ENCODE data around the gene ADD3. TPM values are rescaled to one million over a fixed set of nuclear protein-coding genes. Genes with fewer than 3 reads are reported as not detected.

ADD3 gene
- total and polyA plus RNA-seq, 4 experiments from 2014 or later, result 365 to 613 (median 449) TPM

DNA sequence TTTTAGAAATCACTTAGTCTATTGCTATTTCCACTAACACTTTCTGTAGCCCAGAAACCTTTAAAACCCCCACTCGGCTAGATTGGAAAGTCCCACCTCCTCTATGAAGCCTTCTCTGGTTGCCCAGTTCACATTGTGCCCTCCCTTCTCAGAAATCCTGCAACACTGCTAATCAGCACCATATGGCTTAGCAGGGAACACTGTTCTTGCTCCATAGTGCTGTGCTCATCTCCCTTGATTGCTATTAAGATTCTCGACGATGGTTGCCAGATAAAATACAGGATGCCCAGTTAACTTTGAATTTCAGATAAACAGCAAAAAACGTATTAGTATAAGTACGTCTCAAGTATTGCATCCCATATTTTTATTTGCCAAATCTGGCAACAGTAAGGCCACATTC lies 44.3 kb upstream of the ADD3 start:
- CTCF ChIA-PET (ENCODE audit: partially characterized antibody), result interaction anchor here (1.0 kb wide), 1 partner anchor 79 kb away, joined by 3 read pairs; no protein-coding TSS in a partner anchor
- no peaks in the 10 kb centered on the region for H3K27me3 Mint-ChIP-seq
- no peaks in the 10 kb centered on the region for H3K4me1 ChIP-seq (ENCODE audit: insufficient read depth, low read length)
- no peaks in the 10 kb centered on the region for H3K27me3 ChIP-seq (ENCODE audit: insufficient read depth, low read length)
- no peak for DNase-seq
- peaks cover 0 to 2% (median under 1%) of the 10 kb centered on the region in 4 donors for H3K4me1 Mint-ChIP-seq
- H3K36me3 Mint-ChIP-seq, result no peaks in the 10 kb centered on the region
- POLR2A ChIA-PET (ENCODE audit: partially characterized antibody), result interaction anchor here (1.3 kb wide), 1 partner anchor 45 kb away, joined by 3 read pairs; no protein-coding TSS in a partner anchor
- H3K4me3 ChIP-seq (ENCODE audit: low read length in 2 of 2), result no peak overlapping the region
- no peak overlapping the region for H3K27ac ChIP-seq (ENCODE audit: low read depth, low read length)
- no peaks in the 10 kb centered on the region for H3K36me3 ChIP-seq (ENCODE audit: insufficient read depth, low read length)
- H3K4me3 Mint-ChIP-seq, result no peak overlapping the region
- H3K9me3 ChIP-seq (ENCODE audit: control insufficient read depth in 1 of 2, low read length in 2 of 2), result no peaks in the 10 kb centered on the region
- H3K27ac Mint-ChIP-seq, result no peak overlapping the region
- intact Hi-C loops (cut with micrococcal nuclease), result no loop called here
- H3K9me3 Mint-ChIP-seq, result no peaks in the 10 kb centered on the region

DNA sequence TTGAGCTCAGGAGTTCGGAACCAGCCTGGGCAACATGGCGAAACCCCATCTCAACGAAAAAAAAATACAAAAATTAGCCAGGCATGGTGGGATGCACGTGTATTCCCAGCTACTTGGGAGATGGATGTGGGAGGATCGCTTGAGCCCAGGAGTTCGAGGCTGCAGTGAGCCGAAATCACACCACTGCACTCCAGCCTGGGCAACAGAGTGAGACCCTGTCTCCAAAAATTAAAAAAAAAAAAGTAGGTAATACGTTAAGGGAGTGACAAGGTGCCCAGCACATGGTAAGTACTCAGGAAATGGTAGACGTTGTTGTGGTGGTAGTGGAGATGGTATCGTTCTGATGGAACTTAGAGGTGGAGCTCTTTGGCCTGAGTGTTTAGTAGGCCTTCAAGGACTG lies 43.5 kb upstream of the ADD3 start:
- DNase-seq, result no peak
- Mint-ChIP-seq H3K27ac (peak overlapping the region in 1 of 7 donors; percentile 63), H3K9me3 (no peaks in the 10 kb centered on the region), H3K4me1 (peaks cover 0 to 2% (median under 1%) of the 10 kb centered on the region in 4 donors), H3K4me3 (no peak overlapping the region), H3K36me3 (no peaks in the 10 kb centered on the region), H3K27me3 (peaks cover 0 to 3% of the 10 kb centered on the region in 2 donors)
- Histone ChIP-seq H3K27ac (ENCODE audit: low read depth, low read length) (no peak overlapping the region), H3K27me3 (ENCODE audit: insufficient read depth, low read length) (no peaks in the 10 kb centered on the region), H3K4me3 (ENCODE audit: low read length in 2 of 2) (no peak overlapping the region), H3K9me3 (ENCODE audit: control insufficient read depth in 1 of 2, low read length in 2 of 2) (no peaks in the 10 kb centered on the region), H3K36me3 (ENCODE audit: insufficient read depth, low read length) (no peaks in the 10 kb centered on the region), H3K4me1 (ENCODE audit: insufficient read depth, low read length) (no peaks in the 10 kb centered on the region)
- POLR2A ChIA-PET (ENCODE audit: partially characterized antibody), result interaction anchor here (0.6 kb wide), 1 partner anchor 55 kb away, joined by 3 read pairs; no protein-coding TSS in a partner anchor
- intact Hi-C loops (cut with micrococcal nuclease), result no loop called here
- CTCF ChIA-PET (ENCODE audit: partially characterized antibody), result interaction anchor here (0.8 to 1.2 kb wide), 4 partner anchors 9 to 80 kb away, joined by 3 to 5 read pairs (median 4); no protein-coding TSS in a partner anchor

DNA sequence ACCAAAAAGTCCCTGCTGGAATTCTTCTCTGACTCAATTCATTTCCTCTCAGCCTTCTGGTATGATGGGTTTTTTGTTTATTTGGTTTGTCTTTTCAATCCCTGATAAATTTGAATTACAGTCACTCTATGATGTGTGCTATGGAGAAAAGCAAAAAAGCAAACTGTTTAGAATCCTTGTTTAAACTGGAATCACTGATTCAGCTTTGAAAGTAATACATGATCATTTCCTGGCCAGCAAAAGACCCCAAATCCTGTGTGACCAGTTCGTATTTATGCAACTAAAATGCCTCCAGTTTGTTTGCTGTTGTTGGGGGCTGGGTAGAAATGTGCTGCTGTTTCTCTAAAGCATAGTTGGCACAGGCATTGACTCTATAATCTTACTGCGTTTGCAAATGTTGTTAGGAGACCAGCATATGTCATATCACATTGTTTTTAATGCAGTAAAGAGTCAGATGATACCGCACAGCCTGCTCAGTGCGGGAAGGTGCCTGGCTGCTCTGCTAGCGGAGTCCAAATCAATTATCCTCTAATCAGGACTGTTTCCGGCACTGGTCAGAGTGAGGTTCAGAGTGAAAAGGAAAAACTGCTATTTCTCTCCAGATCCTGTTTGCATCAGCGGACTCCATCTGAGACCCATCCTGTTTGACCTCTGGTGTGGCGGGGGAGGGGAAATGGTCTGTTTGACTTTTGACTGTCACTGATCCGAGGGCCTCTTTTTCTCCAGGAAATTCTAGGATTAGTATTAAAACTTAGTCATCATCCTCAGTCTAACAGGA lies 40.6 kb upstream of the ADD3 start:
- Mint-ChIP-seq H3K4me1 (peaks cover 0 to 2% (median under 1%) of the 10 kb centered on the region in 4 donors), H3K36me3 (no peaks in the 10 kb centered on the region), H3K4me3 (no peak overlapping the region), H3K27ac (no peak overlapping the region), H3K27me3 (peaks cover 0 to 6% of the 10 kb centered on the region in 2 donors), H3K9me3 (no peaks in the 10 kb centered on the region)
- ChIA-PET CTCF (ENCODE audit: partially characterized antibody) (interaction anchor here (1.1 to 2.1 kb wide), 4 partner anchors 9 to 83 kb away, joined by 3 to 13 read pairs (median 6); no protein-coding TSS in a partner anchor), POLR2A (ENCODE audit: partially characterized antibody) (no interaction called here)
- Histone ChIP-seq H3K4me3 (ENCODE audit: low read length in 2 of 2) (no peak overlapping the region), H3K27me3 (ENCODE audit: insufficient read depth, low read length) (no peaks in the 10 kb centered on the region), H3K4me1 (ENCODE audit: insufficient read depth, low read length) (no peaks in the 10 kb centered on the region), H3K27ac (ENCODE audit: low read depth, low read length) (no peak overlapping the region), H3K36me3 (ENCODE audit: insufficient read depth, low read length) (no peaks in the 10 kb centered on the region), H3K9me3 (ENCODE audit: control insufficient read depth in 1 of 2, low read length in 2 of 2) (no peaks in the 10 kb centered on the region)
- no peak for DNase-seq
- intact Hi-C loops (cut with micrococcal nuclease), result no loop called here

- Histone ChIP-seq H3K27me3 (ENCODE audit: insufficient read depth, low read length) (no peaks in the 10 kb centered on the region), H3K4me3 (ENCODE audit: low read length in 2 of 2) (no peak overlapping the region), H3K36me3 (ENCODE audit: insufficient read depth, low read length) (no peaks in the 10 kb centered on the region), H3K4me1 (ENCODE audit: insufficient read depth, low read length) (no peaks in the 10 kb centered on the region), H3K9me3 (ENCODE audit: control insufficient read depth in 1 of 2, low read length in 2 of 2) (no peaks in the 10 kb centered on the region), H3K27ac (ENCODE audit: low read depth, low read length) (no peak overlapping the region)
- no peak for DNase-seq
- Mint-ChIP-seq H3K27me3 (peaks cover 0 to 6% of the 10 kb centered on the region in 2 donors), H3K9me3 (no peaks in the 10 kb centered on the region), H3K27ac (no peak overlapping the region), H3K36me3 (no peaks in the 10 kb centered on the region), H3K4me3 (no peak overlapping the region), H3K4me1 (peaks cover 0 to 2% (median under 1%) of the 10 kb centered on the region in 4 donors)
- CTCF ChIA-PET (ENCODE audit: partially characterized antibody), result interaction anchor here (0.9 to 2.1 kb wide), 5 partner anchors 9 to 84 kb away, joined by 3 to 13 read pairs (median 5); no protein-coding TSS in a partner anchor
- POLR2A ChIA-PET (ENCODE audit: partially characterized antibody), result no interaction called here
- intact Hi-C loops (cut with micrococcal nuclease), result no loop called here
These were observed 40.1 kb upstream of the ADD3 start for GRCh38 chr10:109967739-109968088.

GRCh38 chr10:109968953-109969759 lies 38.6 kb upstream of the ADD3 start:
- no peaks in the 10 kb centered on the region for H3K4me1 ChIP-seq (ENCODE audit: insufficient read depth, low read length)
- Mint-ChIP-seq H3K27me3 (peaks cover 0 to 6% of the 10 kb centered on the region in 2 donors), H3K4me1 (peaks cover 0 to 2% (median under 1%) of the 10 kb centered on the region in 4 donors), H3K9me3 (no peaks in the 10 kb centered on the region), H3K36me3 (no peaks in the 10 kb centered on the region), H3K4me3 (no peak overlapping the region), H3K27ac (no peak overlapping the region)
- ChIA-PET CTCF (ENCODE audit: partially characterized antibody) (interaction anchor here (1.2 to 2.1 kb wide), 4 partner anchors 8 to 85 kb away, joined by 3 to 13 read pairs (median 6); no protein-coding TSS in a partner anchor), POLR2A (ENCODE audit: partially characterized antibody) (no interaction called here)
- no peaks in the 10 kb centered on the region for H3K36me3 ChIP-seq (ENCODE audit: insufficient read depth, low read length)
- H3K9me3 ChIP-seq (ENCODE audit: control insufficient read depth in 1 of 2, low read length in 2 of 2), result no peaks in the 10 kb centered on the region
- intact Hi-C loops (cut with micrococcal nuclease), result no loop called here
- no peaks in the 10 kb centered on the region for H3K27me3 ChIP-seq (ENCODE audit: insufficient read depth, low read length)
- no peak for DNase-seq
- H3K27ac ChIP-seq (ENCODE audit: low read depth, low read length), result no peak overlapping the region
- no peak overlapping the region for H3K4me3 ChIP-seq (ENCODE audit: low read length in 2 of 2)

GRCh38 chr10:109969760-109970346 lies 37.9 kb upstream of the ADD3 start:
- no peak overlapping the region for H3K27ac Mint-ChIP-seq
- DNase-seq, result no peak
- intact Hi-C loops (cut with micrococcal nuclease), result no loop called here
- H3K4me3 ChIP-seq (ENCODE audit: low read length in 2 of 2), result no peak overlapping the region
- H3K27me3 Mint-ChIP-seq, result peaks cover 0 to 6% of the 10 kb centered on the region in 2 donors
- ChIA-PET POLR2A (ENCODE audit: partially characterized antibody) (no interaction called here), CTCF (ENCODE audit: partially characterized antibody) (interaction anchor here (1.2 kb wide), 1 partner anchor 13 kb away, joined by 3 read pairs; no protein-coding TSS in a partner anchor)
- no peaks in the 10 kb centered on the region for H3K27me3 ChIP-seq (ENCODE audit: insufficient read depth, low read length)
- H3K4me3 Mint-ChIP-seq, result no peak overlapping the region
- no peaks in the 10 kb centered on the region for H3K9me3 ChIP-seq (ENCODE audit: control insufficient read depth in 1 of 2, low read length in 2 of 2)
- H3K9me3 Mint-ChIP-seq, result no peaks in the 10 kb centered on the region
- H3K4me1 ChIP-seq (ENCODE audit: insufficient read depth, low read length), result no peaks in the 10 kb centered on the region
- no peaks in the 10 kb centered on the region for H3K4me1 Mint-ChIP-seq
- H3K36me3 Mint-ChIP-seq, result no peaks in the 10 kb centered on the region
- no peak overlapping the region for H3K27ac ChIP-seq (ENCODE audit: low read depth, low read length)
- no peaks in the 10 kb centered on the region for H3K36me3 ChIP-seq (ENCODE audit: insufficient read depth, low read length)

DNA sequence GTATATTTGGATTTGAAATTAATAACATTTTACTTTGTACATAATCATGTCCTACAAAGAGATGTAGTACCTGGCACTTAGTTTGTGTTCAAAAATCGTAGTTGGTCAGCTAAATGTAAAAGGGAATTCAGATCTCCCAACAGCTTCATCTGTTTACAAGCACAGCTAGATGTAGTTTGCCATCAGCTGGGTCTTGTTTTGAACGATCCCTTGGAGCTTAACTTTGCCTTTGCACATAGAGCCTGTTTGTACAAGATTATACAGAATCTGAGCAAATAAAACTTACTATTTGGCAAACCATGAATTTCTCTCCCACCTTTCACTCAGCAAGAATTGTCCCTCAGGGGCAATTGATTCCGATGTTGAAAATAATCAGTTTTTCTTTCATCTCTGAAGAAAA lies 36.1 kb upstream of the ADD3 start:
- ChIA-PET POLR2A (ENCODE audit: partially characterized antibody) (no interaction called here), CTCF (ENCODE audit: partially characterized antibody) (interaction anchor here (1.6 to 4.6 kb wide), 2 partner anchors 11 to 87 kb away, joined by 5 to 18 read pairs; no protein-coding TSS in a partner anchor)
- no peaks in the 10 kb centered on the region for H3K36me3 Mint-ChIP-seq
- H3K9me3 ChIP-seq (ENCODE audit: control insufficient read depth in 1 of 2, low read length in 2 of 2), result no peaks in the 10 kb centered on the region
- intact Hi-C loops (cut with micrococcal nuclease), result no loop called here
- H3K27me3 ChIP-seq (ENCODE audit: insufficient read depth, low read length), result no peaks in the 10 kb centered on the region
- peaks cover 0 to 6% of the 10 kb centered on the region in 2 donors for H3K27me3 Mint-ChIP-seq
- no peaks in the 10 kb centered on the region for H3K9me3 Mint-ChIP-seq
- no peak for DNase-seq
- H3K4me3 Mint-ChIP-seq, result no peak overlapping the region
- no peaks in the 10 kb centered on the region for H3K4me1 Mint-ChIP-seq
- no peak overlapping the region for H3K4me3 ChIP-seq (ENCODE audit: low read length in 2 of 2)
- H3K27ac ChIP-seq (ENCODE audit: low read depth, low read length), result no peak overlapping the region
- H3K4me1 ChIP-seq (ENCODE audit: insufficient read depth, low read length), result no peaks in the 10 kb centered on the region
- no peaks in the 10 kb centered on the region for H3K36me3 ChIP-seq (ENCODE audit: insufficient read depth, low read length)
- no peak overlapping the region for H3K27ac Mint-ChIP-seq

Data from CD4-positive, alpha-beta memory T cell (primary cell).